ENCODE results near the gene UAP1.

The UAP1 gene

GRCh38 chr1:162645666-162646065 is 84.1 kb downstream of the UAP1 start:
- no peak for TF ChIP-seq CTCF (IDR thresholded peaks at IDR 0.05; ENCODE audit: insufficient read depth, low read length, poor library complexity, severe bottlenecking)

GRCh38 chr1:162649583-162649982 is 88.1 kb downstream of the UAP1 start:
- no peaks in the 10 kb centered on the region for H3K36me3 ChIP-seq (ENCODE audit: control insufficient read depth, insufficient read depth, low read length)
- no peak overlapping the region for H3K4me3 ChIP-seq (replicated peaks; ENCODE audit: low read depth, low read length)

More at GRCh38 chr1:162645666-162646065, 84.1 kb downstream of the UAP1 start:
- no peak for DNase-seq (ENCODE audit: extremely low read depth, insufficient read length)
- H3K4me3 ChIP-seq (replicated peaks; ENCODE audit: low read depth, low read length): no peak overlapping the region
- H3K27me3 ChIP-seq (replicated peaks; ENCODE audit: control insufficient read depth, insufficient read depth, low read length): no peaks in the 10 kb centered on the region
- H3K36me3 ChIP-seq (ENCODE audit: control insufficient read depth, insufficient read depth, low read length): no peaks in the 10 kb centered on the region

More at GRCh38 chr1:162649583-162649982, 88.1 kb downstream of the UAP1 start:
- no peaks in the 10 kb centered on the region for H3K27me3 ChIP-seq (replicated peaks; ENCODE audit: control insufficient read depth, insufficient read depth, low read length)
- DNase-seq (ENCODE audit: extremely low read depth, insufficient read length): no peak
- no peak for TF ChIP-seq CTCF (IDR thresholded peaks at IDR 0.05; ENCODE audit: insufficient read depth, low read length, poor library complexity, severe bottlenecking)
